HL-60 (cell line): ENCODE measurements around the gene BBS1.

Source experiments
- CTCF ChIP-seq: IDR thresholded peaks from one replicate; pipeline ENCODE4 v1.5.1; 2011; ENCODE audit warnings: low read length, control low read depth, inconsistent platforms; ENCODE audit not compliant: insufficient read depth
- GABPA ChIP-seq: IDR thresholded peaks from 2 replicates; pipeline ENCODE4 v1.6.1; 2012; ENCODE audit warnings: low read depth
- POLR2AphosphoS5 ChIP-seq: IDR thresholded peaks from 2 replicates; pipeline ENCODE4 v1.6.1; 2012; ENCODE audit warnings: low read depth
- REST ChIP-seq: IDR thresholded peaks from 2 replicates; pipeline ENCODE4 v1.6.1; 2012; ENCODE audit warnings: low read depth; ENCODE audit not compliant: insufficient replicate concordance

GRCh38 chr11:66539870-66540213 is 29.4 kb downstream of the BBS1 start:
- TF ChIP-seq REST (no peak), POLR2AphosphoS5 (no peak), CTCF (no peak), GABPA (no peak)
